A549 treated with AZD2906 at 1 μM for 4 hours (cell line): ENCODE results near the gene DDX17. TPM values are rescaled to one million over a fixed set of nuclear protein-coding genes. Genes with fewer than 3 reads are reported as not detected.

Source experiments
- total RNA-seq: library from RNA; stranded (reverse); fragments of 200-300 nt; extraction: Qiagen RNA extraction; gene quantifications from 5 replicates; pipeline ENCODE4 v1.2.3, GENCODE V29; 2022

Gene DDX17
- total RNA-seq, result 82.4 to 101 TPM (median 87.0 TPM) in 5 replicates

GRCh38 chr22:38506118-38506962 lies at the start of gene DDX17:
Gene DDX17 (minus strand): TSS chr22:38506311.

GRCh38 chr22:38467904-38468442 lies 38.1 kb downstream of the DDX17 start, which contains the start of gene KDELR3:
Gene KDELR3 (plus strand): TSS chr22:38468096. CDS start chr22:38468234, 138 bp downstream.

DNA sequence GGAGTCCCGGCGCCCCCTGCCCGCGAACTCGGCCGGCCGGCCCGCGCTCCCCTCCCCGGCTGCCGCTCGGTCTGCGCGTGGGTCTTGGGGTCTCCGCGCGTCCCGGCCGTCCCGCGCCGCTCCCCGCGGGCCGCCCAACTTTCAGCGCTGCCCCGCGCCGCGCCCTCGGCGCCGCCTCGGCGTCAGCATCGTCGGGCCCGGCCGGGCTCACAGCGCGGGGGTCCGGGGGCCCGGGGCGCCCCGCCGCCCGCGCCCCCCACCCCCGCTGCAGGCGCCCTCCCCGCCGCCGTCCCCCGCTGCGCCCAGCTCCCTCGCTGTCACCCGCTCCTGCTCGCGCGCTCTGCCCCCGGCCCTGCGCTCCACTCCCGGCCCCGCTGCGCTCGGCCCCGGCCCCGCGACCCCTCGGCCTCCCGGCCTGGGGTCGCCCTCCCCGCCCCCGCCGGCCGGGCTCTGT lies 51.0 kb downstream of the DDX17 start, which contains the start of gene KCNJ4:
KCNJ4 (minus strand) TSS at position 124 of the 454 bp plus-strand sequence. CDS start 27,067 bp downstream, outside the sequence.

Other genes starting within 250 kb of the DDX17 start
- 49.9 to 65.9 TPM (median 60.9 TPM) in 5 replicates for gene TMEM184B, start 233.3 kb downstream of the DDX17 start, total RNA-seq
- gene CSNK1E, start 188.9 kb downstream of the DDX17 start, total RNA-seq, result 84.7 to 104 TPM (median 96.8 TPM) in 5 replicates
- 0.82 to 1.1 TPM (median 0.94 TPM) in 5 replicates for gene KCNJ4, start 51.1 kb downstream of the DDX17 start, total RNA-seq
- gene KDELR3, start 38.2 kb downstream of the DDX17 start, total RNA-seq, result 17.7 to 22.4 TPM (median 19.1 TPM) in 5 replicates
- 3.4 to 6.3 TPM (median 4.7 TPM) in 5 replicates for gene DMC1, start 63.9 kb upstream of the DDX17 start, total RNA-seq
- 0.38 to 0.68 TPM (median 0.60 TPM) in 5 replicates for gene FAM227A, start 150.1 kb upstream of the DDX17 start, total RNA-seq
- 14.8 to 17.1 TPM (median 15.5 TPM) in 5 replicates for gene CBY1, start 150.3 kb upstream of the DDX17 start, total RNA-seq
- gene TOMM22, start 175.6 kb upstream of the DDX17 start, total RNA-seq, result 57.5 to 72.6 TPM (median 68.1 TPM) in 5 replicates
- gene JOSD1, start 194.6 kb upstream of the DDX17 start, total RNA-seq, result 27.8 to 32.0 TPM (median 29.0 TPM) in 5 replicates
- gene GTPBP1, start 199.6 kb upstream of the DDX17 start, total RNA-seq, result 7.5 to 9.9 TPM (median 8.1 TPM) in 5 replicates
- 29.7 to 43.0 TPM (median 39.7 TPM) in 5 replicates for gene SUN2, start 249.7 kb upstream of the DDX17 start, total RNA-seq